Liver (tissue), 3 donors: ENCODE measurements around the gene PPP1R26.

Experiments
- ATF3 ChIP-seq: IDR thresholded peaks from 2 replicates; pipeline ENCODE4 v1.6.1; 2016; ENCODE audit warnings: antibody characterized with exemption
- CTCF ChIP-seq: fragments of 150-350 bp; IDR thresholded peaks from 2 replicates; pipeline ENCODE4 v1.5.1; 2017; ENCODE audit warnings: improper control_type of control experiment, low read depth, low read length; ENCODE audit not compliant: missing input control
- FOXA1 ChIP-seq: IDR thresholded peaks from 2 replicates; pipeline ENCODE4 v1.6.1; 2016; ENCODE audit warnings: antibody characterized with exemption
- GABPA ChIP-seq, 2 donors: IDR thresholded peaks in 1 of 2; conservative IDR thresholded peaks in 1 of 2; 2 replicates each; pipeline ENCODE4 v1.6.1; 2016; ENCODE audit warnings: antibody characterized with exemption in 2 of 2, mild to moderate bottlenecking in 1 of 2, moderate library complexity in 1 of 2
- HNF4G ChIP-seq: IDR thresholded peaks from 2 replicates; pipeline ENCODE4 v1.6.1; 2016; ENCODE audit warnings: antibody characterized with exemption
- JUND ChIP-seq, 2 donors: IDR thresholded peaks; 2 replicates each; pipeline ENCODE4 v1.6.1; 2016; ENCODE audit warnings: antibody characterized with exemption in 2 of 2
- RAD21 ChIP-seq, 2 donors: IDR thresholded peaks; 2 replicates each; pipeline ENCODE4 v1.6.1; 2016; ENCODE audit warnings: antibody characterized with exemption in 2 of 2, mild to moderate bottlenecking in 2 of 2
- REST ChIP-seq: IDR thresholded peaks from 2 replicates; pipeline ENCODE4 v1.6.1; 2016; ENCODE audit warnings: antibody characterized with exemption, mild to moderate bottlenecking
- RXRA ChIP-seq, 2 donors: IDR thresholded peaks; 2 replicates each; pipeline ENCODE4 v1.6.1; 2017 to 2018; ENCODE audit warnings: antibody characterized with exemption in 2 of 2, mild to moderate bottlenecking in 1 of 2
- TAF1 ChIP-seq: conservative IDR thresholded peaks from 2 replicates; pipeline ENCODE4 v1.6.1; 2016; ENCODE audit warnings: antibody characterized with exemption, mild to moderate bottlenecking
- YY1 ChIP-seq: IDR thresholded peaks from 2 replicates; pipeline ENCODE4 v1.6.1; 2016; ENCODE audit warnings: antibody characterized with exemption, mild to moderate bottlenecking
- donor health status: healthy.
- donor health status: healthy.

GRCh38 chr9:135454737-135455136 is 24.8 kb upstream of the PPP1R26 start:
- no peak for TF ChIP-seq TAF1
- TF ChIP-seq ATF3 = no peak
- TF ChIP-seq HNF4G = no peak
- TF ChIP-seq CTCF = no peak
- no peak for TF ChIP-seq GABPA (IDR thresholded peaks at IDR 0.05 in 1 of 2, conservative IDR thresholded peaks at IDR 0.05 in 1 of 2)
- TF ChIP-seq RXRA (IDR thresholded peaks at IDR 0.05) = no peak
- TF ChIP-seq FOXA1 = no peak
- no peak for TF ChIP-seq REST
- no peak for TF ChIP-seq YY1
- TF ChIP-seq RAD21 (IDR thresholded peaks at IDR 0.05) = no peak
- TF ChIP-seq JUND (IDR thresholded peaks at IDR 0.05) = no peak
